HepG2 (cell line): ENCODE results near the gene BCAM. TPM values are rescaled to one million over a fixed set of nuclear protein-coding genes. Genes with fewer than 3 reads are reported as not detected.
A peak's percentile ranks its signal among the peaks of the same experiment; 100 is the strongest.

ENCODE experiments used
- ATM ChIP-seq: fragments of 450-650 bp; IDR thresholded peaks from 2 replicates; pipeline ENCODE4 v1.7.1; 2017; ENCODE audit warnings: mild to moderate bottlenecking, borderline replicate concordance
- CHCHD3 ChIP-seq: sonication (generic); formaldehyde crosslinking; IDR thresholded peaks from 2 replicates; pipeline ENCODE4 v1.8.0; 2022; ENCODE audit warnings: mild to moderate bottlenecking, missing genetic modification reagents, moderate library complexity
- MTA1 ChIP-seq: sonication (generic); formaldehyde crosslinking; IDR thresholded peaks from 2 replicates; pipeline ENCODE4 v1.4.0; 2020; ENCODE audit warnings: missing genetic modification reagents, mild to moderate bottlenecking, borderline replicate concordance
- NR0B2 ChIP-seq: sonication (generic); formaldehyde crosslinking; IDR thresholded peaks from 2 replicates; pipeline ENCODE4 v1.4.0; 2020; ENCODE audit warnings: mild to moderate bottlenecking, missing genetic modification reagents
- PAXIP1 ChIP-seq: sonication (generic); formaldehyde crosslinking; conservative IDR thresholded peaks from 2 replicates; pipeline ENCODE4 v1.4.0; 2020; ENCODE audit warnings: mild to moderate bottlenecking, missing genetic modification reagents, moderate library complexity
- RFX1 ChIP-seq: fragments of 450-650 bp; IDR thresholded peaks from 2 replicates; pipeline ENCODE4 v1.6.1; 2017
- SALL1 ChIP-seq: sonication (generic); formaldehyde crosslinking; IDR thresholded peaks from 2 replicates; pipeline ENCODE4 v1.8.0; 2022; ENCODE audit warnings: mild to moderate bottlenecking, missing genetic modification reagents
- SP4 ChIP-seq: sonication (generic); formaldehyde crosslinking; IDR thresholded peaks from 2 replicates; pipeline ENCODE4 v1.8.1; 2023; ENCODE audit warnings: mild to moderate bottlenecking, missing genetic modification reagents
- STAG1 ChIP-seq: sonication (generic); formaldehyde crosslinking; IDR thresholded peaks from 2 replicates; pipeline ENCODE4 v1.4.0; 2020; ENCODE audit warnings: missing genetic modification reagents
- TBX2 ChIP-seq: sonication (generic); formaldehyde crosslinking; IDR thresholded peaks from 2 replicates; pipeline ENCODE4 v1.5.0; 2020; ENCODE audit warnings: missing genetic modification reagents, mild to moderate bottlenecking, borderline replicate concordance
- ZC3H13 ChIP-seq: sonication (generic); formaldehyde crosslinking; IDR thresholded peaks from 2 replicates; pipeline ENCODE4 v1.8.1; 2023; ENCODE audit warnings: mild to moderate bottlenecking, missing genetic modification reagents, moderate library complexity
- ZNF253 ChIP-seq: sonication (generic); formaldehyde crosslinking; IDR thresholded peaks from 2 replicates; pipeline ENCODE4 v1.8.0; 2022; ENCODE audit warnings: mild to moderate bottlenecking, missing genetic modification reagents, borderline replicate concordance
- ZNF274 ChIP-seq: sonication (generic); formaldehyde crosslinking; IDR thresholded peaks from 2 replicates; pipeline ENCODE4 v1.5.1; 2020; ENCODE audit warnings: mild to moderate bottlenecking, missing genetic modification reagents
- ZNF292 ChIP-seq: sonication (generic); formaldehyde crosslinking; IDR thresholded peaks from 2 replicates; pipeline ENCODE4 v1.8.1; 2022; ENCODE audit warnings: mild to moderate bottlenecking, low read depth, missing genetic modification reagents, borderline replicate concordance
- ZNF468 ChIP-seq: sonication (generic); formaldehyde crosslinking; IDR thresholded peaks from 2 replicates; pipeline ENCODE4 v1.8.0; 2022; ENCODE audit warnings: mild to moderate bottlenecking, moderate library complexity, missing genetic modification reagents
- ZNF513 ChIP-seq: sonication (generic); formaldehyde crosslinking; conservative IDR thresholded peaks from 2 replicates; pipeline ENCODE4 v1.5.0; 2020; ENCODE audit warnings: missing genetic modification reagents
- ZNF639 ChIP-seq: conservative IDR thresholded peaks from 2 replicates; pipeline ENCODE4 v1.6.1; 2018; ENCODE audit warnings: missing genetic modification reagents
- ZNF747 ChIP-seq: sonication (generic); formaldehyde crosslinking; IDR thresholded peaks from 2 replicates; pipeline ENCODE4 v1.8.1; 2023; ENCODE audit warnings: missing genetic modification reagents, mild to moderate bottlenecking, borderline replicate concordance
- polyA plus RNA-seq, 8 experiments: library from polyadenylated mRNA; depleted of rRNA in 3 of 8; stranded (reverse) in 7 of 8; unstranded in 1 of 8; fragments of >200 nt; fragmentation: Illumina TruSeq in 4 of 8; extraction: Trizol in 4 of 8; gene quantifications; 2 replicates each; pipeline versions ENCODE4 v1.2.1 to v1.2.3, GENCODE V29; 2011 to 2016; ENCODE audit warnings: low read depth in 4 of 8, missing spikeins in 1 of 8, mixed read lengths in 1 of 8; ENCODE audit not compliant: insufficient read depth in 1 of 8
- total RNA-seq, 5 experiments: library from RNA; depleted of rRNA; stranded (reverse); fragments of >200 nt; fragmentation: Illumina TruSeq; extraction: Trizol; gene quantifications; 2 replicates each; pipeline ENCODE4 v1.2.3, GENCODE V29; 2016; ENCODE audit warnings: low read depth in 1 of 5
- TF ChIP-seq, protein P1 (sequence below): sonication (generic); formaldehyde crosslinking; IDR thresholded peaks from 2 replicates; pipeline ENCODE4 v1.8.0; 2023; ENCODE audit warnings: mild to moderate bottlenecking, missing genetic modification reagents

Gene BCAM
- total and polyA plus RNA-seq, 2 of the 13 experiments (the other 11 are each of a cell fraction or from before 2014, with no cell fraction given): 51.2 to 62.7 TPM

DNA sequence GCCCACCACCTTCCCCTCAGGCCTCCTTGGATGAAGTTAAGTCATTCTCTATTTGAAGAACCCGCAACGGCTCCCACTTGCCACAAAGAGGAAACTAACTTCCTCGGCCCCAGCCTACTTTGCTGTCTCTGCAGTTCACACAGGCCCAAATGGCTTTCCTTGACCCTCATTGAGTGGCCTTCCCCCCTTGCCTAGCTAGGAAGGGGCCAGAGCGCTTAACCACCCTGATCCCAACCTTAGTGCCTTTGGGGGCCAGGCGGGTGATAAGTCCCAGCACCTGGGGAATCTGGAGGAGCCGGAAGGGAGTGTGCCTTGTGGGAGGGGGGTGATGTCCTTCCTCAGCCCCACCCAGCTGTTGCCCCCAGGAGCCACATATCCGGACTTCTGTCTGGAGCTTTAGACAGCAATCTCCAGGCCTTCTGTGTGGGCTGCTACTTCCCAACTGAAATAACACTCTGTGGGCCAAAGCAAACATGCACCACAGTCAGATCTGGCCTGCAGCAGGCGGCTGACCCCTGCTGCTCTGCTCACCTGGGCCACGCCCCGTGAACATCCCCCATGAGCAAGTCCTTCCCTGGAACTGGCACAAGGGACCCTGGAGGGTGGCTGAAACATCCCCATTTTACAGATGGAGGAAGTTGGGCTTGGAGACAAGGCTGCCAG is 47.6 kb downstream of the BCAM start (continued):
- TF ChIP-seq ZNF468 (CRISPR knock-in tag) (no peak), ATM (no peak), ZNF253 (CRISPR knock-in tag) (no peak), ZC3H13 (CRISPR knock-in tag) (no peak), SALL1 (CRISPR knock-in tag) (peak; percentile 63), PAXIP1 (CRISPR knock-in tag) (peak; percentile 58; the same call in 1 of the 2 replicates), ZNF513 (CRISPR knock-in tag) (no peak), TBX2 (0 out of 2 replicates have a peak, but pooled peaks have one; percentile 16), ZNF292 (peak; percentile 60; the same call in 1 of the 2 replicates), NR0B2 (no peak), SP4 (CRISPR knock-in tag) (no peak), ZNF639 (CRISPR knock-in tag) (no peak; the same call in 1 of the 2 replicates), CHCHD3 (no peak), ZNF274 (CRISPR knock-in tag) (no peak), MTA1 (CRISPR knock-in tag) (peak; percentile 61; the same call in 1 of the 2 replicates), ZNF747 (CRISPR knock-in tag) (no peak), STAG1 (no peak), RFX1 (no peak)
- TF ChIP-seq, protein P1, sequence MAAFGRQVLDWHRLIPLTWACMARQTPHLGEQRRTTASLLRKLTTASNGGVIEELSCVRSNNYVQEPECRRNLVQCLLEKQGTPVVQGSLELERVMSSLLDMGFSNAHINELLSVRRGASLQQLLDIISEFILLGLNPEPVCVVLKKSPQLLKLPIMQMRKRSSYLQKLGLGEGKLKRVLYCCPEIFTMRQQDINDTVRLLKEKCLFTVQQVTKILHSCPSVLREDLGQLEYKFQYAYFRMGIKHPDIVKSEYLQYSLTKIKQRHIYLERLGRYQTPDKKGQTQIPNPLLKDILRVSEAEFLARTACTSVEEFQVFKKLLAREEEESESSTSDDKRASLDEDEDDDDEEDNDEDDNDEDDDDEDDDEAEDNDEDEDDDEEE (CRISPR knock-in tag): no peak
